CD4-positive, alpha-beta T cell treated with Interleukin-17A for 4 hours (primary cell): ENCODE data around the gene ZFAND5.
A peak's percentile ranks its signal among the peaks of the same experiment; 100 is the strongest.

ENCODE experiments used
- DNase-seq: peaks from one replicate; pipeline ENCODE4 v3.0.0-alpha.2; 2020; ENCODE audit warnings: mixed read lengths

ZFAND5 gene, protein sequence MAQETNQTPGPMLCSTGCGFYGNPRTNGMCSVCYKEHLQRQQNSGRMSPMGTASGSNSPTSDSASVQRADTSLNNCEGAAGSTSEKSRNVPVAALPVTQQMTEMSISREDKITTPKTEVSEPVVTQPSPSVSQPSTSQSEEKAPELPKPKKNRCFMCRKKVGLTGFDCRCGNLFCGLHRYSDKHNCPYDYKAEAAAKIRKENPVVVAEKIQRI

DNA sequence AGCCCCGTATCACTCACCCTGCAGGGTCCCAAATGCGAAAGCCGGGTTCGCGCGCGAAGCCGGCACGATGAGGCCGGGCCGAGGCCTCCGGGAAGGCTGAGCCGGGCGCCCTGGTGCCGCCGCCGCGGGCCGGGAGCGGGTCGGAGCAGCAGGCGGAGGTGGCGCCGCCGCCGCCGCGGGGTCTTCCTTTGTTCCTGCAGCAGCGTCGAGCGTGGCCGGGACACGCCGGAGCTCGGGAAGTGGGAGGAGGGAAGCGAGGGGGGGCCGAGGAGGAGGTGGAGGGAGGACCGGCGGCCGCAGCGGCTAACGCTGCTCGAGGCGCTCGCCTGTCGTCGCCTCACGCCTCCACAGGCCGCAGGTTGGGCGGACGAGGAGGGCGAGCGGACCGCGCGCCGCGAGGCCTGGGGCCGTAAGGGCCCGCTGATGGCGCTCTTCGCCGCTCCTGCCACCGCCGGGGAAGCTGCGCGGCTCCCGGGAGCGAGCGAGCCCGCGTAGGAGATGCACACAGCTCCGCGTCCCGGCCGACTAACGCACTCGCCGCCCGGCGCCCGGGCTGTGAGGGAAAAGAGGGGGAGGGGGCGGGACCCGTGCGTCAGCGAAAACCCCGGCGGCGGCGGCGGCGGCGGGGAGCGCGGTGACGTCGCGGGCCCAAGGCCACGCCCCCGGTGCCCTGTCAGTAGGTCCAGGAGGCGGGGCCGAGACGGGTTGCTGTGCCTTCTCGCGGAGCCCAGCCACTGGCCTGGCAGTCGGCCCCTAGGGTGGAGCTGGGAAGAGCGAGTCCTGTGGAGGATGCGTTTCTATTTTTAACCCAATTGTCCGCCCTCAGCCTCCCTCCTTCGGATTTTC, at the start of gene ZFAND5:
ZFAND5 (minus strand) TSS at position 530 of the 846 bp plus-strand sequence. CDS start 4,430 bp downstream, outside the sequence.
- peak; percentile 97 for DNase-seq

DNA sequence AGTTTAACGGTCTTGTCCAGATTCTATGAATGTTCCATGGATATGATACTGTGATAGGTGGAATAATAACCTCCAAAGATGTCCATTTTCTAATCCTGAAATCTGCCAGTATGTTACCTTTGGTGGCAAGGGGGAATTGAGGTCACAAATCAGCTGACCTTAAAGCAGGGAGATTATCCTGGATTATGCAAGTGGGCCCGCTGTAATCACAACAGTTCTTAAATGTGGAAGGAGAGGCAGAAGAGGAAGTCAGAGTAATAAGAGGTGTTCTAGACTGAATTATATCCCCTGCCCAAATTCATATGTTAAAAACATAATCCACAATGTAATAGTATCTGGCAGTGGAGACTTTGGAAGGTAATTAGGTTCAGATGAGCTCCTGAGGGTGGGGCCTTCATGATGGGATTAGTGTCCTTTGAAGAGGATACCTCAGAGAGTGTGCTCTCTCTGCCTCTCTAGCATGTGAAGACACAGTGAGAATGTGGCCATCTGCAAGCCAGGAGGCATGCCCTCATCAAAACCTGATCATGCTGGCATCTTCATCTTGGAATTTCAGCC, 47.6 kb upstream of the ZFAND5 start:
- no peak for DNase-seq

DNA sequence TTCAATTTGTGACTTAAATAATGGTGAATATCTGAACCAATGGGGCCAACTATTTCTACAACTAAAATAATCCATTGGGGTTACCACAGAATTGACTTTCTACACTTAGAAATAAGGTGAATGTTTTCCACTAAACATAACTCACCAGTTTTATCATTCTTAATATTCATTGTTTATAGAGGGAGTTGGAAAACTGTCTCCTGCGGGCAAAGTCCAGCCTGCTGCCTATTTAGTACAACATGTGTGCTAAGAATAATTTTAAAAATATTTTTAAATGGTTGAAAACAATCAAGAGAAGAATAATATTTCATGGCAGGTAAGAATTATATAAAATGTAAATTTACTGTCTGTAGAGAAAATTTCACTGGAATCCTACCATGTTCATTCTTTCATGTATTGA, 45.2 kb upstream of the ZFAND5 start:
- DNase-seq, result no peak

DNA sequence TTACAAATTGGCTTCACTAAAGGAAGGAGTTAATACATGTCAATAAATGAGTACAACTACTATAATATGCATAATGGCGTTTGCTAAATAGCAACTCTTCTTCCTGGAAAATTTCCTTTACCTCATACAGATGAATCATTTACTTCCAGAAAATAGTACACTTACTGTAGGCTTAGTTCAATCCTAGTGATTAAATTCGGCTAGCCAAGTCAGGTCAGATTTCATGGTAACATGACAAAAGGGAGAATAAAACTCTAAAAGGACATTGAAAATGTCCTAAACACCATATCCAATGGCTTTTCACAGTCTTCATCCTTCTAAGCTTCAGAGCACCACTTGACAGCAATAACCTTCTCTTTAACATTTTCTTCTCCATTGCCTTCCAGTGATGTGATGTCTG, 42.1 kb upstream of the ZFAND5 start:
- DNase-seq, result no peak

DNA sequence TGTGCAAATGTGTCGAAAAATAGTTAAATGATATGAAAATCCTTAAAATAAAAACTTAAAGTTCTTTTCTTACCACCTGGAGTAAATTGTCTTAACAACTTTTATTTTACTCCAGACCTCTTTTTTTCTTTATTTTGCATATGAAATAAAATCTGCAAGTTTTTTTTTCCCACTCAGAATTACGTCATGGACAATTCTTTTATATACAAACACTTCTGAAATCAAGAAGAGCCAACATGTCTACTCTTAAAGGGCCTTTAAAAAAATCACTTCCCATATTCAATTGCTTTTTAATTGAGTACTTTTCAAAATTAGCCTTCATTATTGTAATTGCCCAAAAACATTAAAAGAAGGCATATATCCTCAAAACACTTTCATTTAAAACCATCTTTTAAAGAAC, 37.7 kb upstream of the ZFAND5 start:
- DNase-seq, result no peak

DNA sequence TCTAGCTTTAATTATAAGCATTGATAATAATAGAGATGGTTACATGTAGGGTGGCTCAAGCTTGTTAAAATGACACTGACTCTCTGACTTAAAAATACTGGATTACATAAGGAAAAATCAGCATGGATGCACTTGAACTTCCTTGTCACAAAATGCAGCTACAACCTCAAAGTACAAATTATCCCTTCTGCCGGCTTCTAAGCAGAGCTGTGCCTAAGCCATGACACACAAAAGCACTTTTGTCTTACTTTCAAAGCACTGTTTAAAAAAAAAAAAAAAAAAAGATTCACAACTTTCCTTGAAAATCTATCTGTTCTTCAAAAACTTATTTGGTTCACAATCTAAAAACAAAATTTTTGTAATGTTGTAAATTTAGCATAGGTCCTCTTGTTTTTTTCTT, 36.4 kb upstream of the ZFAND5 start:
- DNase-seq, result no peak

DNA sequence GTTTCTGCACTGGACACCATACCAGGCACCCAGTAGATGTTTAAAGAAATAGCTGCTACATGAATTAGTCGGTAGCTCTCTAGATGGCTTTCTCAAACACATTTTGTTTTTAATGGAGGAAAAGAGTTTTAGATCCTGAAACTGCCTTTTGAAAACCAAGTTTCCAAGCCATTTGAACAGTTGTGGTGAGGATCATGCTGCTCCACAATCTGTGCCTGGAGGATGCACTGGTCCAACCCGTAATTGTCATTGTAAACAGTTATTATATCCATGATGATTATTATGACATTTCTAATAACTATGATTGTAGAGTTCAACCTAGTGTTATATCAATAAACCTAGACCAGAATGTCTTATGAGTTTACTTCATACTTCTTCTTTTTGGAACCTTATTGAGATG, 35.9 kb upstream of the ZFAND5 start:
- no peak for DNase-seq

DNA sequence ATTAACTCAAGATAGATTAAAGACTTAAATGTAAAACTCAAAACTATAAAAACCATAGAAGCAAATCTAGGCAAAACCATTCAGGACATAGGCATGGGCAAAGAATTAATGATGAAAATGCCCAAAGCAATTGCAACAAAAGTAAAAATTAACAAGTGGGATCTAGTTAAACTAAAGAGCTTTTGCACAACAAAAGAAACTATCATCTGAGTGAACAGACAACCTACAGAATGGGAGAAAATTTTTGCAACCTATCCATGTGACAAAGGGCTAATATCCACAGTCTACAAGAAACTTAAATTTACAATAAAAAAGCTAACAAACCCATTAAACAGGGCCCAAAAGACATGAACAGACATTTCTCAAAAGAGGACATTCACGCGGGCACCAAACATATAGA, 34.4 kb upstream of the ZFAND5 start:
- DNase-seq, result no peak

DNA sequence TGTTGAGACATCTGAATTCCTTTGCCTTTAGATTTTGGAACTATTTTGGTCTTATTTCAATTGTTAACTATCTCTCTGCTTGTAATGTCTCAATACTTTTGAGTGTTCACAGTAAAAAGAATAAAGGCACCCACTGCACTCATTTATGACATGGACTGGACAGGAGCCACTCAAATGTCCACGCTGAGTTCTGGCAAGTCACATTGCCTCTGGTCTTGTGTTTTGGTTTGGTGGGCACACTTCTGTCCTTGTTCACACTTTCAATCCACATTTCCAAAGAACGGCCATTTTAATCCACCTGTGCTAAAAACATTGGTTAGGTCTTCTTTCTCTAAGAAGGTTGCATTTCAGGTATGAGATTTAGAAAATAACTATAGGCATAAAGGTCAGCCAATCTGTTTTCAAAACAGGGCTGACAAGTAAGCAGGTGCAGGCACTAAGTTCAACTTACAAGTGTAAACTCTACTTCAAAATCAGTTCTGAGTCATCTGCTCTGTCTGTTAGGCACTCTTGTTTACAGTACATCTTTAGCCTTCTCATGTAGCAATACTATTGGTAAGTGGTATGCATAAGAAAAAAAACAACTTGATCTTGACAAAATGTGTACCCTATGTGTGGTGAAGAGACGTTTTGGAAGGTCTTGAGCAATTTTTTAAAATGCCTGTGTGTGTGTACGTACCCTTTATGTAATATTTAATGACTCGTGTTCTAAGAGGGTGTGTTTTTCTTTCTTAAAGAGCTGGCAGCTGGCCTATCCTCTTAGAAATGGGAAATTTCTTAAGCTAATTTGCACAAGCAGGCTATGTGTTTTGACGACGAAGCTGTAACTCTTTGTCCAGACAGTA, 31.5 kb upstream of the ZFAND5 start:
- no peak for DNase-seq

DNA sequence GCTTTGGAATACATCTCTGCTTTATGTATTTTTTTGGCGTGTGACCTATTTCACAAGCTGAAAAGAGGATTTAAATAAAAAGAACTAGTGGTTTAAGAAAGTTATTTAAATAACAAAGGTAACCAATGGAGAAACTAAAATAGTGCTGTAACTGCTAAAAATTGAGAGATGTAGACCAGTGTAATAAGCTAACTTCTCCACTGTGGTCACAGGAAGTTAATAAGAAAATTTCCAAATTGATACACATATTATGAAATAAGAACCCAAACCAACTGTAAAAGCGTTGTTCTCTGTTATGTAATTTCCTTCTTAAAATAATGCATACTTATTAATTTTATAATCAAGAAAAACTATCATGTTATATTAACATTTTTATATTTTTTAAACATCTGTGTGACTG, 29.1 kb upstream of the ZFAND5 start:
- DNase-seq, result no peak

DNA sequence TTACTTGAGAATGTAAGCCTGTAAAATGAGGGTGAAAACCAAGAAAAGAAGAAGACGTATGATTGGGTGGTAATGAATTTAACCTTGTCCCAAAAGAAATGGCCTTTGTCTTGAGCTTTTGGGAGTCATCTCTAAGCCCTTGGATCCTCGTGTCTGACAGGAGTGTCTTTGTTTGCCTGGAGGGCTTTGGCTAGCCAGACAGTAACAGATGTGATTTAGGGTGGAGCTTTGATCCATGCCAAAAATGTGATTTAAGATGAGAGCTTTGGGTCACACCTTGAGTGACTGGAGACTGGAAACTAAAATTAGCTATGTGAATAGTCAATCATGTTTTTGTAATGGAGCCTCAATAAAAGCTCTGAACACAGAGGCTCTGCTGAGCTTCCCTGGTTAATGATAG, 25.9 kb upstream of the ZFAND5 start:
- no peak for DNase-seq

DNA sequence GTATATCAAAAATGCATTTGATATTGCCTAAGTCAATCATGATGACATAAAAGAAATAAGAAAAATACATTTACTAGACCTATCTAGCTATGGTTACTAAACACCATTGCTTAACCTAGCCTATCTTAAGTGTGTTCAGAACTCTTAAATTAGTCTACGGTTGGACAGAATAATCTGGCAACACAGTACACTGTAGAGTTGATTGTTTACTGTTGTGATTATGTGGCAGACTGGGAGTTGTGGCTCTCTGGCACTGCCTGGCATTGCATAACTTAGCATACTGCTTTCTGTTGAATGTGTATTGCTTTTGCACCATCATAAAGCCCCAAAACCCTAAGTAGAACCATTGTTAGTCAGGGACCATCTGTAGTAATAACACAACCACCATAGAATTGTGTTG, 21.2 kb upstream of the ZFAND5 start:
- no peak for DNase-seq

DNA sequence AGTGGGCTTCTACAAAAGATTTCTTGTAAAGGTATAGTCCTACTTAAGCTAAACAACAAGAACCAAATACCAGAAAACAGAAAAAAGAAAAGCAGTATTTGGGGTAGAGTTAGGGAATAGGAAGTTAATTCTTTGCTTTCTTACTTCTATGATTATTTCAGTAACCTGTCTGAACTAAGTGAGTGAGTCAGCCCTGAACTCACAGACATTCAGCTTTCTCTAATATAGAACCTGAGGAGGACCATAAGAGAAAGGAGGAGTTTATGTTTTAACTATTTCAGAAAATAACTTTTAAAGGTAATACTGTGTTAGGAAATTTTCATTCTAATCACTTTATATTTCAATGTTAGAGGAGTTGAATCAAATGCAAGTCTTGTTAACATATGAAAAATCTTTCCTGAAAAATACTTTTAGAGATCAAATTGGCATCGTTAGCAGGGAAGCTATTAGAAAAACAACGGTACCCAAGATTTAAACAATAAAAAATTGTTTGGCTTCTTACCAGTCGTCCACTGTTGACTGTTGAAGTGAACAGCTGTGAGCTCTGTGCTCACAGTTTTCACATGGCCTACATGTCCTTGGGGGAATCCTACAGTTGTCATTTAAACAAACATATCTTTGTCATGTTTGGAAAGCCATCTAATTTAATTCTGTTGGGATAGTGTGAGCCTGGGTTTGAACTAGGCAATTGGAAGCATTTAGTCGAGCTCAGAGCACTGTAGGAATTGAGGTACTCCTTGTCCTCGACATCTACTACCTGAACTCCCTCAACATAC, 19.9 kb upstream of the ZFAND5 start:
- no peak for DNase-seq

DNA sequence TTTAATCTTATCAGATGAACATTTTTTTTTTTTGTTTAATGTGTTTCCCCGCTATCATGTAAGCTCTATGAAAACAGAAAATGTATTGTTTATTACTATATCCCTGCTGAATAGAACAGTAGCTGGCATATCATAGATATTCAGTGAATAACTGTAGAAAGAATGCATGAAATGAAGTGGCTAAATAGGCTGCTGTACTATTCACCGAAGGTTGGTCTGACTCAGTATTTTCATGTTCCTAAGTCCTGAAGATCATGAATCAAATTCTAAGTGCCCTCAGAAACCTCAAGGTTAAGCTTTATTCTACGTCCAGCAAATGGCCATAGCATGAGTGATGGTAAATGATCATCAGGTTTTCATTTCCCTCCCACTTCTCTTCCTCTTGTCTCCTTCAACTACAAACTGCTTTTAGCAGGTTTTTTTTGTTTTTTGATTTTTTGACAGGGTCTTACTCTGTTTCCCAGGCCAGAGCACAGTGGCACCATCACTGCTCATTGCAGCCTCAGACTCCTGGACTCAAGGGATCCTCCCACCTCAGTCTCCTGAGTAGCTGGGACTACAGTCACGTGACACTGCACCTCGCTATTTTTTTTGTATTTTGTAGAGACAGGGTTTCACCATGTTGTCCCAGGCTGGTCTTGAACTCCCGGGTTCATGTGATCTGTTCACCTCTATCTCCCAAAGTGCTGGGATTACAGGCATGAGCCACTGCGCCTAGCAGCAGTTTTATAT, 19.1 kb upstream of the ZFAND5 start:
- DNase-seq, result no peak

DNA sequence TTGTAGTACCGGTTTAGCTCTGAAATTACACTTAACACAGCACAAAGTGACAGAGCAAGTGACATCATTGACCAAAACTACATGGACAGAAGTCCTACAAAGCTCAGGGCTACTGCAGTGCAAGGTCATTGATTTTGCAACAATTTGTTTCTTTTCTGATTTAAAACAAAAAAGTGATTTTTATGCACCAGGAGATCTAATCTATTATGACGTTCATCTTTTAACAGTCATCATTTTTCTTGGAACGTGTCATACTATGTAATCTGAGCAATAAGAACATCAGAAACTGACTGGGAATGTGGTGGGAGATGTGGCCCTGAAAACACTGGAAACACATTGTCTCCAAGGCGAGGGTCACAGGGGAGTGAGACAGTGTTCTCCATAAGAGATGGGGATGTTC, 17.4 kb upstream of the ZFAND5 start:
- DNase-seq, result no peak

DNA sequence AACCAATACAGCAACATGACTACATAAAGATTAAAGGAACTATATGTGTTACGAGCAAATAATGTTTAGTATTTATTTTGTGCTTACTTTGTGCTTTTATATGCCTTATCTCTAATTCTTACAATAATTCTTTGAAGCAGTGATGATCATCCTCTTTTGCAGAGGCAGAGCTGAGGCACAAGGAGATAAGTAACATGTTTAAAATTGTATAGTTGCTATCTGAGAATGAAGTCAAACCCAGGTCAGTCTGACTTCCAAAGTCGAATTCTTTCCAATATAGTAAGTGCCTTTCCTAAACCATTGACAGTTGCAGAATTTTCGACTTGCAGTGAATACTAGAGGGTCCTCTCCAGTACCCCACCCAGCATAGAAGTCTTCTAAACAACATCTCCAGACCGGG, 12.0 kb upstream of the ZFAND5 start:
- DNase-seq, result no peak

DNA sequence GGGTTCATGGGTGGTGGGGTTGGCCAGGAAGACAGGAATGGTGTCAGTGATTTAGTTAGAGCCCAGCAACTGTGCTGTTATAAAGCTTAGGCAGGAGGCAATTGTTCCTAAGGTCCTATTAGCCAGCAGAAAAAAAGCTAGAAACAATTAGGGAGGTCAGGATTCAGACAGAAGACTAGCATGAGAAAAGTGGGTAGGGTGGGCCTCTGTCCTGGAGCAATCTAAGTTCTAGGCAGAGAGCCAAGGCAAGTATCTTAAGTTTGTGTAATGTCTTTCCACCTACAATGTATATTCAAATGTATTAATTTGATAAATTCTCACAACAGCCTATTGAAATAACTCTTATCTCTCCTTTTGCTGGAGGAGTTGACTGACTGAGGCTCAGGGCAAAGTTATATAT, 6.1 kb upstream of the ZFAND5 start:
- DNase-seq, result no peak

DNA sequence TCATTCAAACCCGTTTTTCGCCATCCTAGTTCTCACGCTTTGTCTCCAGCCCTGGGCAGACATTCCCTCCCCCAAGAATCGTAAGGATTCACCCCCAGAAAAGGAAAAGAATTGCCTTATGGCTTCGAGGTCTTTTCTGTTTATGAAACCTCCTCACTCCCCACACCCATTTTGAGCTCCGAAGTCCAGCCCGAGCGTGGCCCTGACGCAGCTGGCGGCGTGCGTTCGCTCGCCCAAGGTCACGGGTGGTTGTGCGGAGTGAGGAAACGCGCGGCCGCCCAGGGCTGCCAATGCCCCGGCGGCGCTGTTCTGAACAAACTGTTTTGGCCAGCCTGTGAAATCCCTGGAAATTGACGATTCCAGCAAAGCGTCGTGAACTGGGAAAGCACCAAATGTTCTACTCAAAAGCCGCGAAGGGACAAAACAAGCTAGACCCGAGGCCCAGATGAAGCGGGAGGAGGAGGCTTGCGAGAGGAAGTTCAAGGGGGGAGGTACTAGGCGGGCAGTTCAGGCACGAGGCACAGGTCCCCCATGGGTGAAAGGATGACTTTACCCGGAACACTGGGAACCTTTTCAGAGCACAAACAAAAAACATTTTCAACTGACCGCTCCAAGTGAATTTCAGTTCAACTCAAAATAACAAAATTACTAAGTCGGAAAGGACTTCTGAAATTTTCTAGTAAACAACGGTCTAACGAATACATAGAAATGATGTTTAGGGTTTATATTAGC, 683 bp upstream of the ZFAND5 start:
- DNase-seq, result peak; percentile 68

DNA sequence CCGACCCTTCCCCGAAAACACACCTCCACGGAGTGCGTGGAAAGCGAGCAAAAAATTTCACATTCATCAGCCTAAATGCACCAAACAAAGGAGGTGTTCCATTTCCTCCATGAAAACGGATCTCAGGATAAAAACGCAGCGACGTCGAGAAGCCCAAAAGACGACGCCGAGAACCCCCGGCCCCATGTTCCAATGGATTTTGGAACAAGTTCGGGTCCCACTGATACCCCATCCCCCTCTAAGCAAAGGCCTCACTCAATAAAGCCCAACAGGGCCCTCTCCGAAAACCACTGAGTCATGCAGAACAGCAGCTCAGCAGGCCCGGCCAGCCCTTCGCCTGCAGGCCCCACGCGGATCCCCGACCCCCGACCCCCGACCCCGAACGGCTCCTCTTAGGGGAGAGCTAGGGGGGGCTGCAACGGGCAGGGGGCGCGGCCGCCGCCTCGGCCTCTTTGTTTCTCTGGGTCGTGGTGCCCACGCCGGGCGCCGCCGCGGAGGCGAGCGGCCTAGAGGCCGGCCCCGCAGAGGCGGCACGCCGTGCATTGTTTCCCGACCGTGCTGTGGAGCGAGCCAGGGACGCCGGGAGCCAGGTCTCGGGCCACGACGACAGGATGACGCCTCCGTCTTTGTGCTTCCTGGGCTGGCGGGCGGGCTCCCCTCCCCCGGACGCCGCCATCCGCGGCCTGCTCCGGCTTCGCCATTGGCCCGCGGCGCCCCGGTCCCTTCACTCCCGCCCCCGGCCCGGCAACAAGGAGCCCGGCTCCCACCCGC, 915 bp downstream of the ZFAND5 start:
- DNase-seq, result peak; percentile 80

DNA sequence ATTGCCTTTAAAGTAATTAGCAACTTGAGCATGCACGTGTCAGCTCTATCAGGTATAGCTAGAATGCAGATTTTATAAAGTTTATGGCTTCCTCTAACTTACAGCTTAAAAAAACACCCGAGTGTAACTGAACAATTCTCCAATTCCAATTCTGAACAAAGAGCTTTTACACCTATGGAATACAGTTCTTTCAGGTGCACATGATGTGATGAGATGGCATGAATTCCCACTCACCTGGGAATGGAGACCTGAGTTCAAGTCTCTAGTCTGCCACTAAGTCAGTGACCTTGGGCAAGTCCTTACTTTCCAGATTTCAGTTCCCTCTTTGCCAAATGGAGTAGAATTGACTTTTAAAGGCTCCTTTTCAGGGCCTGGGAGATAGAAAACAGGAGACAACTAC, 1.8 kb downstream of the ZFAND5 start:
- DNase-seq, result no peak
